ENCODE measurements around the gene SLC6A13.

GRCh38 chr12:227923-228845, 34.5 kb downstream of the SLC6A13 start:
- TF ChIP-seq EZH2 (IDR thresholded peaks at IDR 0.05; ENCODE audit: borderline replicate concordance, low read depth, low read length, poor library complexity, severe bottlenecking) = no peak
- TF ChIP-seq CTCF (conservative IDR thresholded peaks at IDR 0.05; ENCODE audit: low read depth, low read length) = no peak
